DMS 273 treated with DMSO at 0.1 percent for 48 hours (cell line): ENCODE data around the gene KNDC1.
"Not testable (repeated sequence)": the region's sequence is repeated elsewhere in the genome, so short reads cannot be mapped to it uniquely, and the experiment has no call there.

Experiments used
- DNase-seq: peaks from one replicate; lab custom pipeline; 2025; lab: John Stamatoyannopoulos, UW

KNDC1 gene

GRCh38 chr10:133221756-133222155, 61.7 kb downstream of the KNDC1 start:
- DNase-seq = not testable (repeated sequence)

GRCh38 chr10:133224076-133224475, 64.1 kb downstream of the KNDC1 start:
- DNase-seq = no peak

- no peak for DNase-seq
Measured at GRCh38 chr10:133224756-133225372, 64.8 kb downstream of the KNDC1 start.

GRCh38 chr10:133225707-133226191, 65.7 kb downstream of the KNDC1 start:
- DNase-seq = no peak

GRCh38 chr10:133226251-133226808, 66.3 kb downstream of the KNDC1 start:
- DNase-seq = no peak

- no peak for DNase-seq
Measured at GRCh38 chr10:133227256-133227655, 67.2 kb downstream of the KNDC1 start.

GRCh38 chr10:133229265-133230043, 69.4 kb downstream of the KNDC1 start:
- no peak for DNase-seq

GRCh38 chr10:133230044-133230361, 70.0 kb downstream of the KNDC1 start, which contains the start of gene UTF1:
TSS of gene UTF1 (plus strand) at chr10:133230217. CDS start at chr10:133230289, 72 bp downstream.
- no peak for DNase-seq

- DNase-seq = no peak
Measured at GRCh38 chr10:133230387-133231195, 70.6 kb downstream of the KNDC1 start.

GRCh38 chr10:133231244-133231945, 71.4 kb downstream of the KNDC1 start:
- DNase-seq = no peak

- DNase-seq = no peak
Measured at GRCh38 chr10:133231946-133232574, 72.0 kb downstream of the KNDC1 start.

- not testable (repeated sequence) for DNase-seq
Measured at GRCh38 chr10:133234796-133235195, 74.8 kb downstream of the KNDC1 start.

- DNase-seq = no peak
Measured at GRCh38 chr10:133235265-133235855, 75.3 kb downstream of the KNDC1 start.

GRCh38 chr10:133235932-133236331, 75.9 kb downstream of the KNDC1 start:
- DNase-seq = no peak

- DNase-seq = no peak
Measured at GRCh38 chr10:133236401-133237240, 76.6 kb downstream of the KNDC1 start.

GRCh38 chr10:133237241-133237587, 77.2 kb downstream of the KNDC1 start:
- no peak for DNase-seq

GRCh38 chr10:133237588-133238465, 77.8 kb downstream of the KNDC1 start, which contains the start of gene VENTX:
TSS of gene VENTX (plus strand) at chr10:133237855. CDS start at chr10:133237915, 60 bp downstream.
- no peak for DNase-seq

GRCh38 chr10:133238466-133238804, 78.4 kb downstream of the KNDC1 start:
- DNase-seq = no peak

- DNase-seq = no peak
Measured at GRCh38 chr10:133239990-133240389, 80.0 kb downstream of the KNDC1 start.
